HG03439 (cell line): ENCODE data around the gene SHROOM3.

Source experiments
- ATAC-seq: cut with Tn5 transposase; IDR thresholded peaks from one replicate; pipeline ENCODE4 v1.9.1; 2021; ENCODE audit warnings: mild to moderate bottlenecking, moderate library complexity; ENCODE audit not compliant: unreplicated experiment

SHROOM3 gene

DNA sequence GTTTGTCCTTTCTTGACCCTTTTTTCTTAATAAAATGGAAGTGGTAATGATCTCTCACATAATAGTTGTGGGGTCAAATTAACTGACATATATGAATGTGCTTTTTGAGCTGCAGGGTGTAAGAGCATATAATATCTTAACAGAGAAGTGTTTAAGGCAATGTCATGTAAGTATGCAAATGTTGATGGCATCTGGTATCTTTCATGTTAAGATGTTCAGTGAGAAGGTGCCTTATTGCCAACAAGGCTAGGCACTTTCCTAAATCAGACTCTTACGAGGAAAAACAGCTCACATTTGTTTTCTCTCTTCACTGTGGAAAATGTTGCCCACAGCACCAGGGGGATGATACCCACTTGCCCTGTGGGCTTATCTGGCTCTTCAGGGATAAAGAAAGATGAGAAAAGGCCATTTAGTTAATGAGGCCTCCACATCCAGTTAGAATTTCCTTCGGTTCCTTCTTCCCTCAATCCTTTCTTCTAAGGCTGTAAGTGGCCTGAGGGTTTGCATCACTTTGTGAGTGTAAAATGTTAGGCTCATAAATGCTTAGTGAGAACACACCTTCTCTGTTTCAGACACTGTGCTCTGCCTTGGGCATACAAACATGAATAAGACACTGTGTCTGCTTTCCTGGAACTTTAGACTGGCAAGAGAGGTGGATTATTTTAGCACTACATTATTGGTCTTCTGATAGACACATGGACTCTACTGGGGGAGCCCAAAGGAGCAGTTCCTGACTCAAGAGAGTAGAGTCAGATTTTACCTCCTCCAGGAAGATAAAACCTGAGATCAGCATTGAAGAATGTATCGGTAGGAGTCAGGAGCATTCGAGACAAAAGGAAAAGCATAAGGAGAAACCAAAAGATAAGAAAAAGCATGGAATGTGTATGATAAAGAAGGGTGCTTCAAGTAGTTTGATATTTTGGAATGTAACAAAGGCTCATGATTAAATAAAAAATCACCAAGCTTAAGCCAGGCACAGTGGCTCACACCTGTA, 327.4 kb downstream of the SHROOM3 start:
- no peak for ATAC-seq

DNA sequence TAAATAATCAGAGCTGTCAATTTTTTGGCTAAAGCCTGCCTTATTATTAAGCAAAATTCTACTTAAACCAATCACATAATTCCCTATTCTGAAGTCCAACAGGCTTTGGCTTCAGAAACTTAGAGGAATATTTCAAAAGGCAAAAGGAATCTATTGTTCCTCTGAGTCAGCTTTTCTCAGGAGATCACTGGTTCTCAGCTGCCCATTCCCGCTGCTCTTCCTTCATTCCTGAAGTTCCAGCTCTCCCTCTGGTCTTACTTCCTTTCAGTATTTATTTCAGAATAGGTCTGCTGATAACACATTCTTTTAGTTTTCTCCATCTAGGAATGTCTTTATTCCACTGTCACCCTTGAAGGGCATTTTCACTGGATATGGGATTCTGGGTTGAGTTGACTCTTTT, 329.2 kb downstream of the SHROOM3 start:
- no peak for ATAC-seq

DNA sequence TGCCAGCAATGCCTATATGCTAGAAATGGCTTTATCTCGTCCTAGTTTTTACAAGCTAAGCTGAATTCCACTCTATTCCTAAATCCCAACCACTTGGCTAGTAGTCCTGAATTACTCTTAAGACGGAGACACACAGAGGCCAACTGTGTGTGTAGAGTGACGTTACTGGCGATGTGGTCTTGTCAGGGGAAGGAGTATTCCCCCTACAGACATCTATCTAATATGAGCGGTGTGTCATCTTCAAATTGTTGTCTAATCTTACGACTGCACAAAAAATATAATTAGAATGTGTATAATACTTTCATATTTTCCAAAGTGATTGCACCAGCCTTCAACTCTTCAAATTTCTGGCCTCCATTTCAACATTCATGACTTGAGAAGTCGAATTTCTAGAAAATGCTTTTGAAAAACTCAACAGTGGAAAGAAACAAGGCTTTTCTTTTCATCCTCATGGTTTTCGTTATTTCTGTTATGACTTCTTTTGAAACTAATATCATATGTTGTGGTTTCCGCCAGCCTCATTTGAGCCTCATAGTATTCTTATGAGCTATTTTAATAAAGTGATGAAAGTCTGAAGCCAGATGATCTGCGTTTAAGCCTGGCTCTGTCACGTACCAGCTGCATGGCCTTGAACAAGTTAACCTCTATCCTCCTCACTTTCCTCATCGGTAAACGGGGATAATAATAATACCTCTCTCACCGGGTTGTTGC, 330.6 kb downstream of the SHROOM3 start:
- peak; percentile 96 for ATAC-seq

DNA sequence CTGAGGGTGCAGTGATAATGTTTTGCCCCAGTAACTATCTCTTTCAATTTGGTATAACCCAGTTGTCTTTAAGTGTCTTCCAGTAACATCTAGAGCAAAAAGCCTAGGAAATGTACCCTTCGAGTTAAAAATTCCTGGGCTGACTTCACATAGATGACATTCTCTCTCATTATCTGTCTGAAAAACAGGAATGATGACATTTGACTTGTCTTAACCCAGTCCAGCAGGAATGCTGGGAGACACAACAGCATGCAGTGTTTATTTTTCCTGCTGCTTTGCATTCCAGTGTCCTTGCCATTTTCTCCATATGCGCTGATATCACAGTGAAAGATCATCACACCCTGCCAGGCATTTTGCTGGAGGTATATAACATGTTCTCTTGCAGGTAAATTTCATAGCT, 333.0 kb downstream of the SHROOM3 start:
- no peak for ATAC-seq

DNA sequence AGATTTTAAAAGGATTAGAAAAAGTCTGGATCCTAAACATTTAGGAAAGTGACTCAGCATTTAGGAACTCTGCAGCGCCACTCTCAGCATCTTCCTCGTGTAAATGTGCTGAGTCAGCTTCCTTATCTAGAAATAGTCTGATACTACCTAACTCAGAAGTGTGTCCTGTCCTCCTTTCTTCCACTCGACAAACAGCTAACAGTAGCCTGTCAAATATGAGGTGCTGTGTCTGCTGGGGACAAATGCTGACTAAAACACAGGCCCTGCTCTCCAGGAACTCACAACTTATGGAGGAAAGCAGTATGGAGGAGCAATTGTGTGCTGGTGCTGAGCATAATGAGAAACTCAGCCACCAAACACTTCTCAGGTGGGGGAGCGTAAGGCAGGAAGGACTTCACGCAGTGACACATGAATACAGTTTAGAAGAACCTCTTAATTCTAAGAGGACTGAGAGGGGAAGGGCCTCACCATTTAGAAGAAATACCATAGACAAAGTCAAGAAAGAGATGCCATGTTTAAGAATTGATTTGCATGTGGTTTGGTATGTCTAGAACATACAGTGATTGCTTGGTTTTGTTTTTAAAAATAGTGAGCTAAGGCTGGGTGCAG, 337.6 kb downstream of the SHROOM3 start:
- peak; percentile 77 for ATAC-seq

DNA sequence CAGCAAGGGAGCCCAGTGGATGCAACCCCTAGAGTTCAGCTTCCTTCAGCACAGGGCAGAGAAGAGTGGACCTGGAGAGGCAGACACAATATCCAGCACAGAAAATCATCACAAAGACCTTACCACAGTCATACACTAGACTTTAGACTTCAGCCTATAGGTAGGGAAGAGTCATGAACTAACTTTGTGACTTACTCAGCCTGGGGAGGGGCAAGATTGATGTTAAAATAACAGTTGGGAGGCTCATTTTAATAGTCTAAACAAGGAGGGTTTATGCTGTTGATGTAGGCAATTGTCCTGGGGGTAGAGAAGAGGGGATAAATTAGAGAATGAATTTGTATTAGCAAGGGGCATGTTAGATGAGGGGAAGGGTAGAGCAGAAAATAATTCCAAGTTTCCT, 338.7 kb downstream of the SHROOM3 start:
- no peak for ATAC-seq

DNA sequence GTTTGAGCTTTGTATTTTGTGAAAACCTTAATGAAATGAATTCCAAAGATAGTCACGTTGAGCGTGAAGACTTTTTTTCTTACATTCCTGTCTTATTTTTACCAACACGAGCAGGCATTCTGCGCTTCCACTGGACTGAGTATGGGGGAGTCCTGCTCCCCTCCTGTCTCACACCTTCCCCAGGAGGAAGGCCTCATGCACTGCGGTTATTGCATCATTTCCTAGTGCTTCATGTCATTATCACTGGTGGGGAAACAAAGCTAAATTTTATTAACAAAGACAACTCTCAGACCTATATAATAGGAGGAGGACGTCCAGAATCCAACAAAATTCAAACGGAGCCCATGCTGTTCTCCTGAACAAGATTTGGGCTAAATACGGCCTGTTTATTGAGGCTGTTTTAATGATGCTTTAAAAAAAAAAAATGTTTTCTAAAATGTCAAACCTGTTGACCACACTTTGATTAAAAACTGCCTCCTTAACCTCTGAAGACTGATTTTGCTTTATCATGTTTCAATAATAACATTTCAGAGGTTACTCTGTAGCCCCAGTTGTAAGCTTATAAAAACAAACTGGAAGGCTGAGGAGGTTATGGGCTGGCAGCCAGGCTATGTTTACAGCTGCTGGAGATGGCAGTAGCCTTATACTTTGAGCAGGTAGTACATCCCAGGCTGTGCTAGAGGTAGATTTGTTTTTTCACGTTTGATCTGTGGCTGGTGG, 344.9 kb downstream of the SHROOM3 start:
- no peak for ATAC-seq

DNA sequence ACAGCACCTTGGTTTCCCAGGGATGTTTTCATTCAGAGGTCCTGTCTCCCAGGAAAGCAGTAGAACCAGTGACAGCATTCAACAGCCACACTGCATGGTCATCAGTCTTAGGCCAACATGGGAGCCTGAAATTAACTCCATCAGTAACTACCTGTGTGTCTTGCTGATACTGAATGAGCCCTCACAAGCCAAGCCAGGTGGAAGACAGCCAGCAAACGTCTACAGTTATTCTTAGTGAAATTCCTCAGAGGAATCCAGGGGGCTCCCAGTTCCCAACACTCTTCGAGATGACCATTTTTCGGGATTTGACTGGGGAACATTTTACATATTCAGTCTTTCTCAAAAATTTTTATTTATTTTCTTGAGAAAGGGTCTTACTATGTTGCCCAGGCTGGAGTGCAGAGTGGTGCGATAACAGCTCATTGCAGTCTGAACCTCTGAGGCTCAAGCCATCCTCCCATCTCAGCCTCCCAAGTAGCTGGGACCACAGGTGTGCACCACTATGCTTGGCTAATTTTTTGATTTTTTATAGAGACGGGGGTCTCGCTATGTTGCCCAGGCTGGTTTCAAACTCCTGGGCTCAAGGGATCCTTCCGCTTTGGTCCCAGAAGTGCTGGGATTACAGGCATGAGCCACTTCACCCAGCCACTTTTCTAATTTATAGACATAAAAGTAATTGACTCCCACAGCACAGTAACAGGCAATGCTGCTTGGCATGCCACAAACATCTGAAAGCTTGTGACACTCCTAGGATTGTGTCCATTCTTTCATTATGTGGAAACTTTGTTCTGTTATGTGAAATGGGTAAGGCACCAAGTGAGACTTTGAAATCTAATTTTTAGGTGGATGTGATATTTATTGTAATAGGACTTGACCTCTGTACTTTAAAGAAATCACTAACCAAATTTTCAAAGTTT, 346.0 kb downstream of the SHROOM3 start:
- ATAC-seq: no peak

DNA sequence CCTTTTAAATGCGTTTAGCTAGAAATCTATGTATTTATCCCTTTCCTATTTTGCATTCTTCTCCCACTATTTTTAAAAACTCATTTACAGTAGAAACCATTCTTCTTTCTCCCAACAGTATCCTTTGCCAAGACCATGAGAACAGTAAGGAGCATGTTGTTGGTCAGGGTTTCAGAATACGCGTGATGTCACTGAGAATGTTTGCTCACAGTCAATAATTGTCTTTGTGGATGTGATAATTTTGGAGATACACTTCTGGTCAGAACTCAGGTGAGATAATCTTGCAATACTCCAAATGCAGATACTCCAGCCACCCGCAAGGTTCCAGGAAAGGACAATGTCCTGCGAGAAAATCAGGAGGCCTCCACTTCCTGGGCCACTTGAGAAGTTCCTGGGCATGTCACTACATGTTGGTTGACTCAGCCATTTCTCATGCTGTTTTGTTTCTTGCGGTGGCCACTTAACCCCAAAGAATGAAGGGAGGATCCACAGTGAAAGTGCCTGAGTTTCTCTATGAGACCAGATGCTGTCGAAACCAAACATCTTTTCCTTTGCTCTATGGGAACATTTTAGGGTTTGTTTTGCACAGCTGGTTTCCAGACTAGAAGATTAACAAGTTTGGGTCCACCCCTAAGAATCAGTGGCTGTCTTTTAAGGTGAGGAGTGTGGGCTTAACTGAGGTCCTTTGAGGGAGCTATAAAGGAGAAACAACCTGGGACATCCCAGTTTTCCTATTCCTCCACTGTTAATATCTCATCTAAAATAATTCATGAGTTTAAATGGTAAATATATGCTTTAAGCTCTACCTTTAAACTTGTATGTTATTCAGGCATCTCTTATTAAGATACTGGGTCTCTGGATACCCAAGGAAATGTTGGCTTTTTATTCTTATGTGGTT, 346.9 kb downstream of the SHROOM3 start:
- ATAC-seq: no peak

DNA sequence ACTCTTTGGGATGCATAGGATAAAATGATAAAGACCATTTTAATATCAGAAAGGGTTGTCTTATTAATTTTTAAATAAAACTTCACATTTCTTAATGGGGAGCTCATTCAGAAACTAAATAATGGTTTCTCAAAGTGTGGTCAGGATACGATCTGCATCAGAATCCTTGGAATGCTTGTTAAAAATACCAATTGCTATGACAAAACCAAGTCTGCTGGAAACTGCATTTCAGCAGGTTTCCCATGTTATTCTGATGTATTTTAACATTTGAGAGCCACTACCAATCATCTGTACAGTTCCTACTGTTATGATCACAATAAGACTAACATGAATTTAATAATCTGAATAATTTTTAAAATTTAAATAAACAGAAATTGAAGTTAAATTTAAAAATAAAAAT, 347.8 kb downstream of the SHROOM3 start:
- no peak for ATAC-seq

DNA sequence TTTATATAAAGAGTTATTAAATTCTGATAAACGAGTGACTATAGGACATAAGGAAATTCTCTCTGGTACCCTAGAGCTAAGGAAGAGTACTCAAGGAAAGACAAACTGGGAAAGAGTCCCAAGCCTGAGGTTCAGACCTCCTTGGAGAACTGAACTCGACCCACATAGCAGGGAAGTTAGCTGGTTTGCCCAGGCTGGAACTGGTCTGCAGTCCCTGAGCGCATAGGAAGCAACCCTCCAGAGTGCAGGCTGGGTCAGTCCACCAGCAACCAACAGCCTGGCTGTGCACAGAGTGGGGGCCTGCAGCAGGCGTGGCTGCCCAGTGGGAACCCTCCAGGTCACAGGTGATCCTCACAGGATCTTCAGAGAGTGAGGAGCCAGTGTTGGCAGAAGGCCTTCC, 348.8 kb downstream of the SHROOM3 start:
- no peak for ATAC-seq

DNA sequence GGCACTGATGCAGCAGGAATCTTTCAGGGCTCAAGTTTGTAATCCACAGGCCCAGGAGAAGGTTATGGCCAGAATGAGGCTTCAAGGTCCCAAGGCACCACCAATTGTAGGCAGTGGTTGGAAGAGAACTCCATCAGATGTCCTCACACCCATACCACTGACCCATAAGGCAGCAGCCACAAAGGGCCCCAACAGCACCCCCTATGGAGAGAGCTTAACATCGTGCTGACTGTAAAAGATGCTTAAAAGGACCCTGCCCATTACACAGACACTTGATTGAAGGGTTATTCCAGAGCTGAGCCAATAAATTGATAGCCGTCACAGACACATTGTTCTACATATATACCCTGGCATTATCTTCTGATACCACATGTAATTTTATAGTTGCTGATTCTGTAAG, 349.2 kb downstream of the SHROOM3 start:
- ATAC-seq: no peak

DNA sequence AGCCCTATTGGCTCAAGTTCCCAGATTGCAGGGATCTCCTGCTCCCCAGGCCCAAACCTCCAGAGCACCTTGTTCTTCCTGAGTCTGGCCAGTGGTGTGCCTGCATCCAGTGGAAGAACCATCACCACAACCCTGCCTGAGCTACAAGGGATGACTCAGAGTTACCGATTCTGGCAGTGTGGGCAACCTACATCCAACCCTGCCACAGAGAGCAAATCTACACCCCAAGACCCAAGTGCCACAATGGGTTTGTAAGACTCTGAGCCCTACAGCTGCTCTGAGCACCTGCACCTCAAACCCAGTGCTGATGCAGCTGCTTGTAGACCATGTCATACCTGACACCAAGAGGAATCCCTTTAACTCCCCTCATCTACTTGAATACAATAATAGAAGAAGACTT, 352.9 kb downstream of the SHROOM3 start:
- ATAC-seq: no peak

DNA sequence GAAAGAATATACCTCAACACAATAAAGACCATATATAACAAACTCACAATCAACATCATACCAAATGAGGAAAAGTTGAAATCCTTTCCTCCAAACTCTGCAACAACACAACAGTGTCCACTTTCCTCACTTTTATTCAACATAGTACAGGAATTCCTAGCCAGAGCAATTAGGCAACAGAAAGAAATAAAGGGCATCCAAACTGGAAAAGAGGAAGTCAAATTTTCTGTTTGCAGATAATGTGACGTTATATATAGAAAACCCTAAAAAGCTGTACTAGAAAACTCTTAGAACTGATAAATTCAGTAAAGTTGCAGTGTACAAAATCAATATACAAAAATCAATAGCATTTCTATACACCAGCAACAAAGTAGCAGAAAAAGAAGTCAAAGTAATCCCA, 355.3 kb downstream of the SHROOM3 start:
- no peak for ATAC-seq

DNA sequence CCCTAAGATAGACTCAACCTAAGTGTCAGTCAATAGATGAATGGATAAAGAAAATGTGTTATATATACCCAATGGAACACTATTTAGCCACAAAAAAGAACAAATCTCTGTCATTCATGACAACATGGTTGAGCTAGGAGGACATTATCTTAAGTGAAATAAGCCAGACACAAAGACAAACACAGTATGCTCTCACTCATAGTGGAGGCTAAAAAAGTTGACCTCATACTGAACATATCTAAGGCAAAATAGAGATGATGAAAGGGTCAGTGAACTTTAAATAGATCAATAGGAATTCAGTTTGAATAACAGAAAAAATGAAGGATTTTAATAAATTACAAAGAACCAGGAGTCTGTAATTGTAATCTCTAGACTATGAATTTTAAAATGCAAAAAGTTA, 356.4 kb downstream of the SHROOM3 start:
- no peak for ATAC-seq

DNA sequence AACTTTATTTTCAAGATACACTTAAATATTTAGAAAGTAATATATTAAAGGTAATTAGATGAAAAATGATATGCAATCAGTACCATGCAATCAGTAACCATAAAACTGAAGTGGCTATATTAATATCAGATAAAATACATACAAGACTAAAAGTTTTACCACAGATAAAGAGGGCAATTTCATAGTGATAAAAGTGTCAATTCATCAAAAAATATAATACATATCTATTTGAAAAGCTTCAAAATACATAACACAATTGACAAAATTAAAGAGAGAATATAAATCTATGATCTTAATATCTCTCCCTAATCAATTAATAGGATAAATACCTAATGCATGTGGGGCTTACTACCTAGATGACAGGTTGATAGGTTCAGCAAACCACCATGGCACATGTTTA, 357.4 kb downstream of the SHROOM3 start:
- no peak for ATAC-seq

DNA sequence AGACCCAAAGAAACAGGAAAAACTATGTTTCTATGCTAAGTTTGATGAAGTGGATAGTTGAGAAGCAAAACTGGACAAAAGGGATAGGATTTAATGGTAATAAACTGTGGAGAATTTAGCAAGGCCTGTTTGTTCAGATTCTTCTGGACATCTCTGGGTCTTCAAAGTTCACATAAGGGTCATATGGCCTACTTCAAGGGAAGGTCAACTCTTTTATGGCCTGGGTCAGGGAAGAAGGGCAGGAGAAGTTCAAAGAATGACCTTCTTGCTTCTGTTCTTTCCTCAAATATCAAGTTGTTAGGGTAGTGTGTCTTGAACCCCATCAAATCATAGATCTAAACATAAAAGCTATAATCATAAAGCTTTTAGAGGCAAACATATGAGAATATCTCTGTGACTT, 360.2 kb downstream of the SHROOM3 start:
- ATAC-seq: no peak

DNA sequence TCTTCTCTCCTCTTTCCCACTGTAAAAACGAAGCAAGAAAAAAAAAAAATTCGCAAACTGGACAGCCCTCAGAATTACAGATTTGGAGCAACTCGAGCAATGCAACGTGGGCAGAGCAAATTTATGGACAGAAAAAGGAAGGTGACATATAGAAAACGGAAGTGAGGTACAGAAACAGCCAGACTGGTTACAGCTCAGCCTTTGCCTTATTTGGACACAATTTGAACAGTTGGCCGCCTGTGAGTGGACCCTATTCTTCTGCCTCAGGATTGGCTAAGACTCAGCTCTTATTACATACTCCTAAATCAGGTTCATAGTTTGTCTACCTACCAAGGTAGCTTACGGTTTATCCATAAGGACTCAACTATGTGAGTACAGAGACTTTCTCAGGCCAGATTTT, 364.1 kb downstream of the SHROOM3 start:
- no peak for ATAC-seq

DNA sequence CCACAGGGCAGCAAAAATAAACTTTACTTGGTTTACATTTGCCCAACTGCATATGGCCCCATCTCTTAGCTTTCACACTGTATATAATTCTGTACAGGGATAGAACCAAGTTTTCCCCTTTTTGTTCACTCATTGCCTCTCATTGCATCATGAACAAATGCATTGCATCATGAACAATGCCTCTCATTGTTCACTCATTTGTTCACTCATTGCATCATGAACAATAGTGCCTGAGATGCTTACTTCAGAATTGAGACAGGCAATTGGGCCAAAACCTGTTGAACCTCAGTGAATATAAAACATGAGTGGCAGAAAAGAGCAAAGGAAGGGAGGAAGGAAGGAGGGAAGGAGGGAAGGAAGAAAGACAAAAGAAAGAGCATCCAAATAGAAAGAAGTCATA, 364.7 kb downstream of the SHROOM3 start:
- ATAC-seq: no peak
